Measurements from ENCODE around the gene CEP57L1. TPM values are rescaled to one million over a fixed set of nuclear protein-coding genes. Genes with fewer than 3 reads are reported as not detected.

Gene CEP57L1
- total and polyA plus RNA-seq, 5 donors = 7.1 to 10.4 (median 8.3) TPM

- WGBS = 87% methylated on average over 1 of the region's 1 CpG
- Histone ChIP-seq H3K27ac (ENCODE audit: low read length) (no peak overlapping the region), H3K9me3 (ENCODE audit: control insufficient read depth, low read length) (no peaks in the 10 kb centered on the region), H3K27me3 (ENCODE audit: control insufficient read depth, insufficient read depth) (no peaks in the 10 kb centered on the region), H3K4me1 (ENCODE audit: control insufficient read depth, insufficient read depth, low read length) (peaks cover 10% of the 10 kb centered on the region), H3K4me3 (ENCODE audit: low read length) (no peak overlapping the region)
- no peak for ATAC-seq
- intact Hi-C loops (cut with DNase I) = loop anchor here in 2 of 4 donors (5.0 to 10.0 kb wide), 2 partner anchors 49 to 51 kb away; no protein-coding TSS in a partner anchor
- DNase-seq = no peak
Observed at GRCh38 chr6:109055771-109056235, 39.5 kb upstream of the CEP57L1 start.

GRCh38 chr6:109056661-109057060, 38.6 kb upstream of the CEP57L1 start:
- DNase-seq (no peak), ATAC-seq (peak in 1 of 2 donors; percentile 12)
- Histone ChIP-seq H3K4me3 (ENCODE audit: low read length) (no peak overlapping the region), H3K4me1 (ENCODE audit: control insufficient read depth, insufficient read depth, low read length) (peaks cover 10% of the 10 kb centered on the region), H3K27me3 (ENCODE audit: control insufficient read depth, insufficient read depth) (no peaks in the 10 kb centered on the region), H3K9me3 (ENCODE audit: control insufficient read depth, low read length) (no peaks in the 10 kb centered on the region), H3K27ac (ENCODE audit: low read length) (no peak overlapping the region)
- intact Hi-C loops (cut with DNase I) = loop anchor here in 2 of 4 donors (5.0 to 10.0 kb wide), 2 partner anchors 49 to 52 kb away; no protein-coding TSS in a partner anchor

- intact Hi-C loops (cut with DNase I) = loop anchor here in 2 of 4 donors (5.0 to 10.0 kb wide), 2 partner anchors 51 to 54 kb away; no protein-coding TSS in a partner anchor
- Histone ChIP-seq H3K4me1 (ENCODE audit: control insufficient read depth, insufficient read depth, low read length) (peaks cover 16% of the 10 kb centered on the region), H3K27ac (ENCODE audit: low read length) (no peak overlapping the region)
Observed at GRCh38 chr6:109058620-109059019, 36.7 kb upstream of the CEP57L1 start.

GRCh38 chr6:109059153-109059552, 36.2 kb upstream of the CEP57L1 start:
- ATAC-seq (no peak), DNase-seq (no peak)
- Histone ChIP-seq H3K4me3 (ENCODE audit: low read length) (no peak overlapping the region), H3K27ac (ENCODE audit: low read length) (no peak overlapping the region), H3K9me3 (ENCODE audit: control insufficient read depth, low read length) (no peaks in the 10 kb centered on the region), H3K27me3 (ENCODE audit: control insufficient read depth, insufficient read depth) (no peaks in the 10 kb centered on the region), H3K4me1 (ENCODE audit: control insufficient read depth, insufficient read depth, low read length) (peaks cover 16% of the 10 kb centered on the region)
- intact Hi-C loops (cut with DNase I) = loop anchor here in 2 of 4 donors (5.0 to 10.0 kb wide), 2 partner anchors 52 to 54 kb away; no protein-coding TSS in a partner anchor
- 56% methylated on average over 3 of the region's 3 CpGs for whole genome bisulfite sequencing

More at GRCh38 chr6:109058620-109059019, 36.7 kb upstream of the CEP57L1 start:
- WGBS = 31% methylated on average over 2 of the region's 2 CpGs
- Histone ChIP-seq H3K27me3 (ENCODE audit: control insufficient read depth, insufficient read depth) (no peaks in the 10 kb centered on the region), H3K4me3 (ENCODE audit: low read length) (no peak overlapping the region), H3K9me3 (ENCODE audit: control insufficient read depth, low read length) (no peaks in the 10 kb centered on the region)
- ATAC-seq (no peak), DNase-seq (no peak)

- 41% methylated on average over 4 of the region's 4 CpGs for WGBS
- ATAC-seq (peak; percentile 75 to 88), DNase-seq (no peak)
- H3K9me3 ChIP-seq (ENCODE audit: control insufficient read depth, low read length) = no peaks in the 10 kb centered on the region
- peaks cover 16% of the 10 kb centered on the region for H3K4me1 ChIP-seq (ENCODE audit: control insufficient read depth, insufficient read depth, low read length)
- no peaks in the 10 kb centered on the region for H3K27me3 ChIP-seq (ENCODE audit: control insufficient read depth, insufficient read depth)
- no peak overlapping the region for H3K27ac ChIP-seq (ENCODE audit: low read length)
- intact Hi-C loops (cut with DNase I) = loop anchor here in 3 of 4 donors (5.0 to 10.0 kb wide), 3 partner anchors 52 to 155 kb away; no protein-coding TSS in a partner anchor
- H3K4me3 ChIP-seq (ENCODE audit: low read length) = no peak overlapping the region
Observed at GRCh38 chr6:109059571-109060021, 35.7 kb upstream of the CEP57L1 start.

GRCh38 chr6:109060571-109060970, 34.7 kb upstream of the CEP57L1 start:
- 22% methylated on average over 2 of the region's 2 CpGs for WGBS

GRCh38 chr6:109062216-109062615, 33.1 kb upstream of the CEP57L1 start:
- Histone ChIP-seq H3K27me3 (ENCODE audit: control insufficient read depth, insufficient read depth) (no peaks in the 10 kb centered on the region), H3K27ac (ENCODE audit: low read length) (no peak overlapping the region), H3K9me3 (ENCODE audit: control insufficient read depth, low read length) (no peaks in the 10 kb centered on the region), H3K4me3 (ENCODE audit: low read length) (no peak overlapping the region), H3K4me1 (ENCODE audit: control insufficient read depth, insufficient read depth, low read length) (peaks cover 11% of the 10 kb centered on the region)
- ATAC-seq (no peak), DNase-seq (no peak)
- intact Hi-C loops (cut with DNase I) = loop anchor here in 1 of 4 donors (10.0 kb wide), 2 partner anchors 57 to 157 kb away; no protein-coding TSS in a partner anchor
- WGBS = 81% methylated on average over 5 of the region's 5 CpGs

More at GRCh38 chr6:109060571-109060970, 34.7 kb upstream of the CEP57L1 start:
- DNase-seq (no peak), ATAC-seq (no peak)
- Histone ChIP-seq H3K27me3 (ENCODE audit: control insufficient read depth, insufficient read depth) (no peaks in the 10 kb centered on the region), H3K9me3 (ENCODE audit: control insufficient read depth, low read length) (no peaks in the 10 kb centered on the region), H3K4me3 (ENCODE audit: low read length) (no peak overlapping the region), H3K4me1 (ENCODE audit: control insufficient read depth, insufficient read depth, low read length) (peaks cover 16% of the 10 kb centered on the region), H3K27ac (ENCODE audit: low read length) (no peak overlapping the region)
- intact Hi-C loops (cut with DNase I) = loop anchor here in 1 of 4 donors (10.0 kb wide), 2 partner anchors 56 to 156 kb away; no protein-coding TSS in a partner anchor

GRCh38 chr6:109062767-109063352, 32.4 kb upstream of the CEP57L1 start:
- Histone ChIP-seq H3K9me3 (ENCODE audit: control insufficient read depth, low read length) (no peaks in the 10 kb centered on the region), H3K27me3 (ENCODE audit: control insufficient read depth, insufficient read depth) (no peaks in the 10 kb centered on the region), H3K4me3 (ENCODE audit: low read length) (no peak overlapping the region), H3K27ac (ENCODE audit: low read length) (no peak overlapping the region), H3K4me1 (ENCODE audit: control insufficient read depth, insufficient read depth, low read length) (peaks cover 10% of the 10 kb centered on the region)
- ATAC-seq (peak in 1 of 2 donors; percentile 42), DNase-seq (no peak)
- 83% methylated on average over 4 of the region's 4 CpGs for WGBS
- intact Hi-C loops (cut with DNase I) = loop anchor here in 1 of 4 donors (10.0 kb wide), 2 partner anchors 58 to 158 kb away; no protein-coding TSS in a partner anchor

- ATAC-seq = no peak
- Histone ChIP-seq H3K4me3 (ENCODE audit: low read length) (no peak overlapping the region), H3K4me1 (ENCODE audit: control insufficient read depth, insufficient read depth, low read length) (peaks cover 2% of the 10 kb centered on the region), H3K27ac (ENCODE audit: low read length) (no peak overlapping the region), H3K9me3 (ENCODE audit: control insufficient read depth, low read length) (no peaks in the 10 kb centered on the region), H3K27me3 (ENCODE audit: control insufficient read depth, insufficient read depth) (no peaks in the 10 kb centered on the region)
- 80% methylated on average over 2 of the region's 2 CpGs for WGBS
- intact Hi-C loops (cut with DNase I) = loop anchor here (5.0 to 10.0 kb wide), 5 partner anchors 65 to 527 kb away; no protein-coding TSS in a partner anchor
- no peak for DNase-seq
Observed at GRCh38 chr6:109069746-109070145, 25.6 kb upstream of the CEP57L1 start.

- ATAC-seq (no peak), DNase-seq (no peak)
- 49% methylated on average over 7 of the region's 7 CpGs for WGBS
- Histone ChIP-seq H3K4me1 (ENCODE audit: control insufficient read depth, insufficient read depth, low read length) (peaks cover 4% of the 10 kb centered on the region), H3K9me3 (ENCODE audit: control insufficient read depth, low read length) (no peaks in the 10 kb centered on the region), H3K27me3 (ENCODE audit: control insufficient read depth, insufficient read depth) (no peaks in the 10 kb centered on the region), H3K27ac (ENCODE audit: low read length) (no peak overlapping the region), H3K4me3 (ENCODE audit: low read length) (no peak overlapping the region)
- intact Hi-C loops (cut with DNase I) = loop anchor here (5.0 to 10.0 kb wide), 3 partner anchors 514 to 529 kb away; no protein-coding TSS in a partner anchor
Observed at GRCh38 chr6:109071125-109071917, 24.0 kb upstream of the CEP57L1 start.
